RPMI7951 (cell line): ENCODE results near the gene SPHKAP. TPM values are rescaled to one million over a fixed set of nuclear protein-coding genes. Genes with fewer than 3 reads are reported as not detected.
"Not testable (repeated sequence)": the region's sequence is repeated elsewhere in the genome, so short reads cannot be mapped to it uniquely, and the experiment has no call there.

ENCODE experiments used
- DNase-seq: peaks from one replicate; pipeline ENCODE4 v3.0.0-alpha.2; 2012; ENCODE audit warnings: low read depth
- total RNA-seq: library from RNA; depleted of rRNA; stranded (reverse); fragments of >200 nt; shearing (Covaris generic); gene quantifications from 2 replicates; pipeline ENCODE4 v1.2.3, GENCODE V29; 2014

Gene SPHKAP
- total RNA-seq, 1 experiment from 2014 or later: not detected

- peak; percentile 86 for DNase-seq
These were observed 87.0 kb downstream of the SPHKAP start for GRCh38 chr2:228094377-228094921.

GRCh38 chr2:228092056-228092455, 89.4 kb downstream of the SPHKAP start:
- no peak for DNase-seq

- no peak for DNase-seq
These were observed 94.9 kb downstream of the SPHKAP start for GRCh38 chr2:228086561-228086960.

- no peak for DNase-seq
These were observed 96.8 kb downstream of the SPHKAP start for GRCh38 chr2:228084717-228085116.

GRCh38 chr2:228083131-228083530, 98.4 kb downstream of the SPHKAP start:
- DNase-seq: no peak

GRCh38 chr2:228082571-228082970, 98.9 kb downstream of the SPHKAP start:
- no peak for DNase-seq

- DNase-seq: no peak
These were observed 102.3 kb downstream of the SPHKAP start for GRCh38 chr2:228079194-228079593.

GRCh38 chr2:228076695-228077094, 104.8 kb downstream of the SPHKAP start:
- DNase-seq: not testable (repeated sequence)

- no peak for DNase-seq
These were observed 108.8 kb downstream of the SPHKAP start for GRCh38 chr2:228072669-228073068.

GRCh38 chr2:228067309-228067708, 114.2 kb downstream of the SPHKAP start:
- DNase-seq: no peak

GRCh38 chr2:228066126-228066798, 115.2 kb downstream of the SPHKAP start:
- no peak for DNase-seq

GRCh38 chr2:228065686-228066085, 115.8 kb downstream of the SPHKAP start:
- DNase-seq: peak; percentile 83

- DNase-seq: peak; percentile 8
These were observed 116.6 kb downstream of the SPHKAP start for GRCh38 chr2:228064796-228065315.

GRCh38 chr2:228064024-228064423, 117.5 kb downstream of the SPHKAP start:
- DNase-seq: no peak

GRCh38 chr2:228063558-228063957, 117.9 kb downstream of the SPHKAP start:
- DNase-seq: peak; percentile 21

- no peak for DNase-seq
These were observed 121.8 kb downstream of the SPHKAP start for GRCh38 chr2:228059735-228060134.

- DNase-seq: no peak
These were observed 125.0 kb downstream of the SPHKAP start for GRCh38 chr2:228056293-228057097.

- DNase-seq: peak; percentile 64
These were observed 132.5 kb downstream of the SPHKAP start for GRCh38 chr2:228048838-228049490.

- DNase-seq: no peak
These were observed 140.5 kb downstream of the SPHKAP start for GRCh38 chr2:228040995-228041394.

- DNase-seq: peak; percentile 34
These were observed 141.5 kb downstream of the SPHKAP start for GRCh38 chr2:228039752-228040534.

GRCh38 chr2:228038967-228039366, 142.5 kb downstream of the SPHKAP start:
- DNase-seq: no peak
